MCF 10A (cell line): ENCODE measurements around the gene SPATA12. TPM values are rescaled to one million over a fixed set of nuclear protein-coding genes. Genes with fewer than 3 reads are reported as not detected.

Experiments used
- BruUV-seq: library from RNA; stranded (reverse); fragments of 400-500 nt; replicated peaks from 2 replicates; lab custom pipeline; 2021; lab: Mats Ljungman, UMichigan
- CTCF ChIA-PET: fragments of 300-600 bp; sonication (Branson Sonifier 250); formaldehyde crosslinking; extraction: SDS; loops from one replicate; lab custom pipeline; 2021; ENCODE audit warnings: antibody characterized with exemption, inconsistent platforms; lab: Yijun Ruan, JAX
- POLR2A ChIA-PET: fragments of 300-600, 350-650 bp; sonication (Branson Sonifier 250); formaldehyde crosslinking; extraction: SDS; loops from one replicate; lab custom pipeline; 2020; ENCODE audit warnings: antibody characterized with exemption, inconsistent platforms; lab: Yijun Ruan, JAX
- DNase-seq: peaks from one replicate; pipeline ENCODE4 v3.0.0-alpha.2; 2018; ENCODE audit not compliant: unreplicated experiment
- H3K27ac Mint-ChIP-seq: one replicate; pipeline ENCODE4 v1.8.0; 2022; ENCODE audit warnings: mild to moderate bottlenecking, low read depth, mixed read lengths; ENCODE audit not compliant: unreplicated experiment
- H3K27me3 Mint-ChIP-seq: one replicate; pipeline ENCODE4 v1.8.0; 2022; ENCODE audit warnings: mixed read lengths; ENCODE audit not compliant: insufficient read depth, unreplicated experiment
- H3K36me3 Mint-ChIP-seq: one replicate; pipeline ENCODE4 v1.8.0; 2022; ENCODE audit warnings: mild to moderate bottlenecking, moderate library complexity, mixed read lengths; ENCODE audit not compliant: insufficient read depth, unreplicated experiment
- H3K4me1 Mint-ChIP-seq: one replicate; pipeline ENCODE4 v1.8.0; 2022; ENCODE audit warnings: mixed read lengths; ENCODE audit not compliant: insufficient read depth, unreplicated experiment
- H3K4me3 Mint-ChIP-seq: one replicate; pipeline ENCODE4 v1.8.0; 2022; ENCODE audit warnings: mild to moderate bottlenecking, moderate library complexity, mixed read lengths; ENCODE audit not compliant: unreplicated experiment
- H3K9me3 Mint-ChIP-seq: one replicate; pipeline ENCODE4 v1.8.0; 2022; ENCODE audit warnings: mixed read lengths; ENCODE audit not compliant: unreplicated experiment
- intact Hi-C: fragments of 100-400 bp; cut with micrococcal nuclease; formaldehyde crosslinking; loops from 2 replicates; pipeline ENCODE4 v1.14.1; 2022
- total RNA-seq: library from RNA; stranded (reverse); gene quantifications from 2 replicates; pipeline ENCODE4 v1.2.3, GENCODE V29; 2022
- TF ChIP-seq, protein P1 (sequence below): fragments of 200-600 bp; IDR thresholded peaks from one replicate; pipeline ENCODE4 v1.8.0; 2022; ENCODE audit warnings: antibody characterized with exemption, mild to moderate bottlenecking; ENCODE audit not compliant: unreplicated experiment

SPATA12 gene
- total RNA-seq, 1 experiment from 2014 or later: not detected

GRCh38 chr3:57087361-57088092, 27.1 kb downstream of the SPATA12 start:
- TF ChIP-seq, protein P1, sequence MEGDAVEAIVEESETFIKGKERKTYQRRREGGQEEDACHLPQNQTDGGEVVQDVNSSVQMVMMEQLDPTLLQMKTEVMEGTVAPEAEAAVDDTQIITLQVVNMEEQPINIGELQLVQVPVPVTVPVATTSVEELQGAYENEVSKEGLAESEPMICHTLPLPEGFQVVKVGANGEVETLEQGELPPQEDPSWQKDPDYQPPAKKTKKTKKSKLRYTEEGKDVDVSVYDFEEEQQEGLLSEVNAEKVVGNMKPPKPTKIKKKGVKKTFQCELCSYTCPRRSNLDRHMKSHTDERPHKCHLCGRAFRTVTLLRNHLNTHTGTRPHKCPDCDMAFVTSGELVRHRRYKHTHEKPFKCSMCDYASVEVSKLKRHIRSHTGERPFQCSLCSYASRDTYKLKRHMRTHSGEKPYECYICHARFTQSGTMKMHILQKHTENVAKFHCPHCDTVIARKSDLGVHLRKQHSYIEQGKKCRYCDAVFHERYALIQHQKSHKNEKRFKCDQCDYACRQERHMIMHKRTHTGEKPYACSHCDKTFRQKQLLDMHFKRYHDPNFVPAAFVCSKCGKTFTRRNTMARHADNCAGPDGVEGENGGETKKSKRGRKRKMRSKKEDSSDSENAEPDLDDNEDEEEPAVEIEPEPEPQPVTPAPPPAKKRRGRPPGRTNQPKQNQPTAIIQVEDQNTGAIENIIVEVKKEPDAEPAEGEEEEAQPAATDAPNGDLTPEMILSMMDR: no peak
- H3K27ac Mint-ChIP-seq: no peak overlapping the region
- no peaks in the 10 kb centered on the region for H3K36me3 Mint-ChIP-seq
- peaks cover 6% of the 10 kb centered on the region for H3K4me1 Mint-ChIP-seq
- no peaks in the 10 kb centered on the region for H3K9me3 Mint-ChIP-seq
- DNase-seq: no peak
- CTCF ChIA-PET: interaction anchor here (0.6 to 3.8 kb wide), 5 partner anchors 13 to 1126 kb away, joined by 3 to 31 read pairs (median 3); no protein-coding TSS in a partner anchor
- POLR2A ChIA-PET: interaction anchor here (0.6 to 0.7 kb wide), 2 partner anchors 27 to 1300 kb away, joined by 3 read pairs; partner anchors contain the start of gene SPATA12
- H3K4me3 Mint-ChIP-seq: no peak overlapping the region
- no peaks in the 10 kb centered on the region for H3K27me3 Mint-ChIP-seq
- intact Hi-C loops: no loop called here
- no TSS peak for BruUV-seq

DNA sequence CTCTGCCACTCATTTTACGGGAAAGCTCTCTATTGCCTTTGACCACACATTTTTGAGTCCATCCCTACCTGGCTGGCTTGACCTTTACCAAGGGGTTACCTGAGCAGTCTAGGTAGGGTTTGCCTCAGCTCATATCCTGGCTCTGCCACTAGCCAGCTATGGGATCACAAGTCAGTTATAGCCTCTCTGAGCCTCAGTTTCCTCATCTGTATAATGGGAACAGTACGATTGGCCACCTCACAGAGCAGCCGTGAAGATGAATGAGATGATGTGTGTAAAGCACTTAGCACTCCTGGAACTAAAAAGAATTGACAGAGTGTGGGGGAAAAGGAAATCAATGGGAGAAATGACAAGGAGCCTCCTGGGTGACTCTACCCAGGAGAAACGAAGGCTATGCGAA, 28.0 kb downstream of the SPATA12 start:
- TF ChIP-seq, protein P1: no peak
- H3K4me3 Mint-ChIP-seq: no peak overlapping the region
- CTCF ChIA-PET: interaction anchor here (0.6 to 3.8 kb wide), 4 partner anchors 12 to 99 kb away, joined by 3 to 31 read pairs (median 6); no protein-coding TSS in a partner anchor
- H3K4me1 Mint-ChIP-seq: peaks cover 6% of the 10 kb centered on the region
- no peak overlapping the region for H3K27ac Mint-ChIP-seq
- POLR2A ChIA-PET: no interaction called here
- H3K9me3 Mint-ChIP-seq: no peaks in the 10 kb centered on the region
- no peaks in the 10 kb centered on the region for H3K27me3 Mint-ChIP-seq
- intact Hi-C loops: no loop called here
- no peak for DNase-seq
- BruUV-seq: no TSS peak
- no peaks in the 10 kb centered on the region for H3K36me3 Mint-ChIP-seq

- Mint-ChIP-seq H3K27me3 (no peaks in the 10 kb centered on the region), H3K36me3 (no peaks in the 10 kb centered on the region), H3K9me3 (no peaks in the 10 kb centered on the region), H3K27ac (no peak overlapping the region), H3K4me3 (no peak overlapping the region), H3K4me1 (peaks cover 7% of the 10 kb centered on the region)
- no peak for DNase-seq
- ChIA-PET POLR2A (no interaction called here), CTCF (interaction anchor here (0.6 to 3.8 kb wide), 4 partner anchors 11 to 100 kb away, joined by 3 to 31 read pairs (median 6); no protein-coding TSS in a partner anchor)
- BruUV-seq: no TSS peak
- intact Hi-C loops: no loop called here
- TF ChIP-seq, protein P1: no peak
Measured at GRCh38 chr3:57089043-57089442, 28.6 kb downstream of the SPATA12 start.

- TF ChIP-seq, protein P1: no peak
- no peaks in the 10 kb centered on the region for H3K27me3 Mint-ChIP-seq
- peaks cover 6% of the 10 kb centered on the region for H3K4me1 Mint-ChIP-seq
- CTCF ChIA-PET: interaction anchor here (0.5 to 2.4 kb wide), 4 partner anchors 9 to 130 kb away, joined by 3 to 24 read pairs (median 8); no protein-coding TSS in a partner anchor
- H3K4me3 Mint-ChIP-seq: no peak overlapping the region
- no peaks in the 10 kb centered on the region for H3K36me3 Mint-ChIP-seq
- no TSS peak for BruUV-seq
- POLR2A ChIA-PET: interaction anchor here (0.6 to 0.9 kb wide), 3 partner anchors 13 to 94 kb away, joined by 3 to 4 read pairs (median 3); no protein-coding TSS in a partner anchor
- no peak overlapping the region for H3K27ac Mint-ChIP-seq
- no peaks in the 10 kb centered on the region for H3K9me3 Mint-ChIP-seq
- DNase-seq: no peak
- intact Hi-C loops: no loop called here
Measured at GRCh38 chr3:57091521-57092273, 31.2 kb downstream of the SPATA12 start.
